H1 (cell line): ENCODE results near the gene TAX1BP1.

Experiments used
- ATF3 ChIP-seq: IDR thresholded peaks from 2 replicates; pipeline ENCODE4 v1.6.1; 2011; ENCODE audit warnings: low read depth, mild to moderate bottlenecking, low read length; ENCODE audit not compliant: insufficient read depth
- CEBPB ChIP-seq: IDR thresholded peaks from 2 replicates; pipeline ENCODE4 v1.6.1; 2012; ENCODE audit warnings: low read depth, low read length
- CHD1 ChIP-seq: IDR thresholded peaks from 2 replicates; pipeline ENCODE4 v1.6.1; 2012; ENCODE audit warnings: low read depth, low read length, improper control_type of control experiment
- CTCF ChIP-seq, 3 experiments: IDR thresholded peaks; 1 replicate in 2 of 3; 2 replicates in 1 of 3; pipeline versions ENCODE4 v1.5.1 to v1.6.1; 2011; ENCODE audit warnings: low read length in 3 of 3, mild to moderate bottlenecking in 3 of 3, inconsistent platforms in 2 of 3, low read depth in 1 of 3, moderate library complexity in 1 of 3; ENCODE audit not compliant: insufficient read depth in 1 of 3; ENCODE audit errors: control extremely low read depth in 1 of 3
- EZH2 ChIP-seq: fragments of 200-600 bp; sonication (generic); IDR thresholded peaks from 2 replicates; pipeline ENCODE4 v1.7.1; 2012; ENCODE audit warnings: low read depth, mild to moderate bottlenecking, moderate library complexity, low read length, inconsistent platforms; ENCODE audit not compliant: severe bottlenecking
- GABPA ChIP-seq: IDR thresholded peaks from 2 replicates; pipeline ENCODE4 v1.6.1; 2011; ENCODE audit warnings: mild to moderate bottlenecking, low read length, moderate library complexity, borderline replicate concordance; ENCODE audit not compliant: insufficient read depth
- HDAC2 ChIP-seq, 2 experiments: fragments of 300-600 bp in 1 of 2; sonication (generic) in 1 of 2; IDR thresholded peaks; 2 replicates each; pipeline ENCODE4 v1.6.1; 2011 to 2012; ENCODE audit warnings: low read depth in 2 of 2, low read length in 2 of 2, mild to moderate bottlenecking in 2 of 2, moderate library complexity in 2 of 2, borderline replicate concordance in 1 of 2, inconsistent platforms in 1 of 2
- MAX ChIP-seq: IDR thresholded peaks from 2 replicates; pipeline ENCODE4 v1.6.1; 2012; ENCODE audit warnings: inconsistent platforms
- POLR2A ChIP-seq, 2 experiments: IDR thresholded peaks; 1 replicate in 1 of 2; 2 replicates in 1 of 2; pipeline ENCODE4 v1.6.1; 2011; ENCODE audit warnings: low read depth in 2 of 2, low read length in 2 of 2, mild to moderate bottlenecking in 2 of 2; ENCODE audit errors: control extremely low read depth in 1 of 2
- RAD21 ChIP-seq, 2 experiments: IDR thresholded peaks in 1 of 2; conservative IDR thresholded peaks in 1 of 2; 2 replicates each; pipeline ENCODE4 v1.6.1; 2011; ENCODE audit warnings: low read depth in 2 of 2, low read length in 2 of 2, improper control_type of control experiment in 1 of 2, inconsistent platforms in 1 of 2, mild to moderate bottlenecking in 1 of 2, moderate library complexity in 1 of 2
- SAP30 ChIP-seq: fragments of 300-600 bp; sonication (generic); IDR thresholded peaks from 2 replicates; pipeline ENCODE4 v1.7.1; 2012; ENCODE audit warnings: low read length, moderate library complexity, mild to moderate bottlenecking, inconsistent platforms; ENCODE audit not compliant: insufficient read depth, insufficient replicate concordance
- SP2 ChIP-seq: IDR thresholded peaks from 2 replicates; pipeline ENCODE4 v1.6.1; 2012; ENCODE audit warnings: mild to moderate bottlenecking, low read length, inconsistent platforms

- TF ChIP-seq MAX (no peak), CTCF (IDR thresholded peaks at IDR 0.05; ENCODE audit: control extremely low read depth in 1 of 3, insufficient read depth in 1 of 3, low read depth in 1 of 3, low read length in 3 of 3) (no peak), RAD21 (IDR thresholded peaks at IDR 0.05 in 1 of 2, conservative IDR thresholded peaks at IDR 0.05 in 1 of 2; ENCODE audit: low read depth in 2 of 2, low read length in 2 of 2) (no peak), HDAC2 (IDR thresholded peaks at IDR 0.05; ENCODE audit: borderline replicate concordance in 1 of 2, low read depth in 2 of 2, low read length in 2 of 2) (no peak), GABPA (no peak), SP2 (no peak), CEBPB (no peak), CHD1 (no peak), ATF3 (no peak), EZH2 (no peak), POLR2A (IDR thresholded peaks at IDR 0.05; ENCODE audit: control extremely low read depth in 1 of 2, low read depth in 2 of 2, low read length in 2 of 2) (no peak), SAP30 (no peak)
These were observed 30.6 kb upstream of the TAX1BP1 start for GRCh38 chr7:27709137-27710075.
